ENCODE results near the gene LRP5.

The LRP5 gene

DNA sequence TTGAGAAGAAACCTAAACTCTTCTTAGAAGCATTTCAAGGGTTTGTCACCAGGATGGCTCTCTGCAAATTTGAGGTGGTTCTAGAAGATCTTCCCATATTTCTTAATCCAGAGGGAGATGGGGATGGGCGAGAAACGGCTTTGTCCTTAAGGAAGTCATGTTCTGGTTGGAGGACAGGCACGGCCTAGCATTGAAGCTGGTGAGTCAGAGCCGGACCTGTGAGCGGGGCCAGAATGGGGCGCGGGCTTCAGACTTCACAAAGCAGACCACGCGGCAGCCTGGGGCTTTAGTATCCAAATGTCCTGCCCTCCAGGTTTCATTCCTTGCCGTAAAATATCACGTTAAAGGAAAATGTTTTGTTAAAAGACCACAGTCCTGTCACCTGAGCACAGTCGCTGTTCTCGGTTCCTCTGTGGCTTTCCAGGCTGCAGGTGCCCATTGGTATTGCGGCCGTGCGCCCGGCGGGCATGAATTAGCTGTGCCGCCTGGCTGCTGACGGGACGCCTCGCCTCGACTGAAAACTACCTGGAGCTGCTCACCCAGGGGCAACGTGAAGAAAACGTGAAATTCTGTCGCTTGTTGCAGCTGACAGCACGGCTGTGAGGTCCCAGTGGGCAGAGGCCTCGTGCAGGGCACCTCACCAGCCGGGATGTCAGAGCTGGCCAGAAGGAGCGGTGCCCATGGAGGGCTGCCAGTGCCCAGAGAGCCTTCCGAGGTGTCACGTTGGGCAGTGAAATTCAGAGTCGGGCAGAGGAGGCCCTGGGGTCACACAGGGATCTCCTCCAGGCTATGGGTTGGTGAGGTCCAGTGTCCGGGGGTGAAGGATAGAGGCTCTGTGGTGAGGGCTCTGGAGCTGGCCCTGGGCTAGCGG lies 59.0 kb downstream of the LRP5 start:
- TF ChIP-seq, protein P1, sequence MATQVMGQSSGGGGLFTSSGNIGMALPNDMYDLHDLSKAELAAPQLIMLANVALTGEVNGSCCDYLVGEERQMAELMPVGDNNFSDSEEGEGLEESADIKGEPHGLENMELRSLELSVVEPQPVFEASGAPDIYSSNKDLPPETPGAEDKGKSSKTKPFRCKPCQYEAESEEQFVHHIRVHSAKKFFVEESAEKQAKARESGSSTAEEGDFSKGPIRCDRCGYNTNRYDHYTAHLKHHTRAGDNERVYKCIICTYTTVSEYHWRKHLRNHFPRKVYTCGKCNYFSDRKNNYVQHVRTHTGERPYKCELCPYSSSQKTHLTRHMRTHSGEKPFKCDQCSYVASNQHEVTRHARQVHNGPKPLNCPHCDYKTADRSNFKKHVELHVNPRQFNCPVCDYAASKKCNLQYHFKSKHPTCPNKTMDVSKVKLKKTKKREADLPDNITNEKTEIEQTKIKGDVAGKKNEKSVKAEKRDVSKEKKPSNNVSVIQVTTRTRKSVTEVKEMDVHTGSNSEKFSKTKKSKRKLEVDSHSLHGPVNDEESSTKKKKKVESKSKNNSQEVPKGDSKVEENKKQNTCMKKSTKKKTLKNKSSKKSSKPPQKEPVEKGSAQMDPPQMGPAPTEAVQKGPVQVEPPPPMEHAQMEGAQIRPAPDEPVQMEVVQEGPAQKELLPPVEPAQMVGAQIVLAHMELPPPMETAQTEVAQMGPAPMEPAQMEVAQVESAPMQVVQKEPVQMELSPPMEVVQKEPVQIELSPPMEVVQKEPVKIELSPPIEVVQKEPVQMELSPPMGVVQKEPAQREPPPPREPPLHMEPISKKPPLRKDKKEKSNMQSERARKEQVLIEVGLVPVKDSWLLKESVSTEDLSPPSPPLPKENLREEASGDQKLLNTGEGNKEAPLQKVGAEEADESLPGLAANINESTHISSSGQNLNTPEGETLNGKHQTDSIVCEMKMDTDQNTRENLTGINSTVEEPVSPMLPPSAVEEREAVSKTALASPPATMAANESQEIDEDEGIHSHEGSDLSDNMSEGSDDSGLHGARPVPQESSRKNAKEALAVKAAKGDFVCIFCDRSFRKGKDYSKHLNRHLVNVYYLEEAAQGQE (IDR thresholded peaks at IDR 0.05; ENCODE audit: insufficient read depth in 1 of 2, low read depth in 2 of 2, low read length in 2 of 2) = no peak
- TF ChIP-seq SIN3A (IDR thresholded peaks at IDR 0.05; ENCODE audit: borderline replicate concordance, insufficient read depth, low read length) (no peak), POLR2AphosphoS5 (IDR thresholded peaks at IDR 0.05; ENCODE audit: low read depth, low read length) (no peak), FOXP2 (optimal IDR thresholded peaks at IDR 0.05; ENCODE audit: borderline replicate concordance, extremely low read depth, extremely low read length, insufficient read depth) (no peak), TAF1 (IDR thresholded peaks at IDR 0.05; ENCODE audit: borderline replicate concordance, insufficient read depth, low read length) (no peak)

DNA sequence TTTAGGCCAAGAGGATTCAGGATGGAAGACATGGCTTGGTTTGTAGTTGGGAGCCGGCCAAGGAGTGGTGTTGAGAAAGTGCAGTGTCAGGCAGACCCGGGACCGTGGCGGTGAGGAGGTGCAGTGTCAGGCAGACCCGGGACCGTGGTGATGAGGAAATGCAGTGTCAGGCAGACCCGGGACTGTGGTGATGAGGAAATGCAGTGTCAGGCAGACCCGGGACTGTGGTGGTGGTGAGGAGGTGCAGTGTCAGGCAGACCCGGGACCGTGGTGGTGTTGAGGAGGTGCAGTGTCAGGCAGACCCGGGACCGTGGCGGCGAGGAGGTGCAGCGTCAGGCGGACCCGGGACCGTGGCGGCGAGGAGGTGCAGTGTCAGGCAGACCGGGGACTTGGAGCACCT lies 59.7 kb downstream of the LRP5 start:
- no peak for TF ChIP-seq TAF1 (IDR thresholded peaks at IDR 0.05; ENCODE audit: borderline replicate concordance, insufficient read depth, low read length)
- no peak for TF ChIP-seq SIN3A (IDR thresholded peaks at IDR 0.05; ENCODE audit: borderline replicate concordance, insufficient read depth, low read length)
- no peak for TF ChIP-seq POLR2AphosphoS5 (IDR thresholded peaks at IDR 0.05; ENCODE audit: low read depth, low read length)
- TF ChIP-seq FOXP2 (optimal IDR thresholded peaks at IDR 0.05; ENCODE audit: borderline replicate concordance, extremely low read depth, extremely low read length, insufficient read depth) = no peak
- TF ChIP-seq, protein P1 (IDR thresholded peaks at IDR 0.05; ENCODE audit: insufficient read depth in 1 of 2, low read depth in 2 of 2, low read length in 2 of 2) = no peak

DNA sequence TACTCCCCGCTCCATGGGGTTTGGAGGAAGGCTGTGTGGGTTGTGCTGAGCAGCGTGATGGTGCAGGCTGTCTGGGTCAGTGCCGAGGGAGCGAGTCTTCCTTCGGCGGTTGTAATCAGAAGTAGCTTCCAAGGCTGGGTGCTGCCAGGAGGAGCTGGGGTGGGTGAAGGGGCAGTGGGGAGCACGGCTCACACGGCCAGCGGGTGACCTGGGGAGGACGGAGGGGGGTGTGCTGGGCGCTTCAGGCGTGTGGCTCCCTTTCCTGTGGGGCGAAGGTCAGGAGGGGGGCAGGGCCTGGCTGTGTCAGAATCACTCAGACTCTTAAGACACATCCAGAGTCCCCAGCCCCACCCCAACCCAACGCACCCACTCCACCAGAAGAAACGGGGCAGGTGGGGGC lies 60.2 kb downstream of the LRP5 start:
- TF ChIP-seq POLR2AphosphoS5 (IDR thresholded peaks at IDR 0.05; ENCODE audit: low read depth, low read length) (no peak), SIN3A (IDR thresholded peaks at IDR 0.05; ENCODE audit: borderline replicate concordance, insufficient read depth, low read length) (no peak), FOXP2 (optimal IDR thresholded peaks at IDR 0.05; ENCODE audit: borderline replicate concordance, extremely low read depth, extremely low read length, insufficient read depth) (no peak), TAF1 (IDR thresholded peaks at IDR 0.05; ENCODE audit: borderline replicate concordance, insufficient read depth, low read length) (no peak)
- TF ChIP-seq, protein P1 (IDR thresholded peaks at IDR 0.05; ENCODE audit: insufficient read depth in 1 of 2, low read depth in 2 of 2, low read length in 2 of 2) = no peak

DNA sequence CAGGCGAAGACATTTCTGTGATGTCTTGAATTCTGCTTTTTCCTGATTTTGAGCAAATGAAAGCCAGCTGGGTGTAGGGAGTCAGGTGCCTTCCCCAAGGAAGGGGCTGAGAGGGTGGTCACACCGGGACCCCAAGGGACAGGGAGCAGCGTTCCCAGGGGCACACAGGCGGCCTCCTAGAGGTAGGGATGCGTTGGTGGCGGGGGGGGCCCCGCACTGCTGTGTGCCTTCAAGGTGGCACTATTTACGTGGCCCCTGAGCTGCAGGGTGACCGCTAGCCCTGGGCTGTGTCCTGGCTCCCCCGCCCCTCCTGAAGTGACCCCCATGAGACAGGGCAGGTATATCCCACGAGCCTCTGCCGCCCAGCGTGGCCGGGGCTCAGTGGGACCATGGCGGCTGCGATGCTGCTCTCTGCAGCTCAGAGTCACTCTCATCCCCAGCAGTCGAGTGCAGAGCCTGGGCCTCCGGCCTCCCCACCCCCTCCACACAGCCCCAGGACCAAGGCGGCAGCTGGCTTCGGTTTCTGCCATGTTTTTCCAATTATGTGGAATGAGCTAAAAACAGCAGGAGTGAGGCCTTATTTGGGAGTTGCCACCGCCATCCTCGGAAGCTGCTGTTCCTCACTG lies 60.9 kb downstream of the LRP5 start:
- TF ChIP-seq FOXP2 (optimal IDR thresholded peaks at IDR 0.05; ENCODE audit: borderline replicate concordance, extremely low read depth, extremely low read length, insufficient read depth) = no peak
- TF ChIP-seq POLR2AphosphoS5 (IDR thresholded peaks at IDR 0.05; ENCODE audit: low read depth, low read length) = no peak
- TF ChIP-seq, protein P1 (IDR thresholded peaks at IDR 0.05; ENCODE audit: insufficient read depth in 1 of 2, low read depth in 2 of 2, low read length in 2 of 2) = no peak
- TF ChIP-seq TAF1 (IDR thresholded peaks at IDR 0.05; ENCODE audit: borderline replicate concordance, insufficient read depth, low read length) = no peak
- TF ChIP-seq SIN3A (IDR thresholded peaks at IDR 0.05; ENCODE audit: borderline replicate concordance, insufficient read depth, low read length) = no peak
